Measurements from ENCODE around the gene ARMC2.

Gene ARMC2

GRCh38 chr6:108840919-108841318 lies 7.3 kb upstream of the ARMC2 start:
- DNase-seq (ENCODE audit: low read depth) = no peak
- TF ChIP-seq CTCF (conservative IDR thresholded peaks at IDR 0.05; ENCODE audit: low read depth, low read length) = no peak
- H3K4me3 ChIP-seq (ENCODE audit: low read length) = no peak overlapping the region

GRCh38 chr6:108841377-108841855 lies 6.8 kb upstream of the ARMC2 start:
- no peak overlapping the region for H3K4me3 ChIP-seq (ENCODE audit: low read length)
- DNase-seq (ENCODE audit: low read depth) = no peak
- no peak for TF ChIP-seq CTCF (conservative IDR thresholded peaks at IDR 0.05; ENCODE audit: low read depth, low read length)

GRCh38 chr6:108844135-108844534 lies 4.1 kb upstream of the ARMC2 start:
- no peak for DNase-seq (ENCODE audit: low read depth)
- no peak for TF ChIP-seq CTCF (conservative IDR thresholded peaks at IDR 0.05; ENCODE audit: low read depth, low read length)
- H3K4me3 ChIP-seq (ENCODE audit: low read length) = no peak overlapping the region

GRCh38 chr6:108845145-108845544 lies 3.1 kb upstream of the ARMC2 start:
- TF ChIP-seq CTCF (conservative IDR thresholded peaks at IDR 0.05; ENCODE audit: low read depth, low read length) = no peak
- H3K4me3 ChIP-seq (ENCODE audit: low read length) = no peak overlapping the region
- DNase-seq (ENCODE audit: low read depth) = no peak

GRCh38 chr6:108846101-108846500 lies 2.1 kb upstream of the ARMC2 start:
- no peak overlapping the region for H3K4me3 ChIP-seq (ENCODE audit: low read length)
- TF ChIP-seq CTCF (conservative IDR thresholded peaks at IDR 0.05; ENCODE audit: low read depth, low read length) = no peak
- no peak for DNase-seq (ENCODE audit: low read depth)

- no peak for DNase-seq (ENCODE audit: low read depth)
- no peak for TF ChIP-seq CTCF (conservative IDR thresholded peaks at IDR 0.05; ENCODE audit: low read depth, low read length)
Measured at GRCh38 chr6:108846628-108847027, 1.6 kb upstream of the ARMC2 start.

GRCh38 chr6:108847738-108848115 lies 495 bp upstream of the ARMC2 start:
- TF ChIP-seq CTCF (conservative IDR thresholded peaks at IDR 0.05; ENCODE audit: low read depth, low read length) = no peak
- peak overlapping the region; percentile 74 for H3K4me3 ChIP-seq (ENCODE audit: low read length)
- no peak for DNase-seq (ENCODE audit: low read depth)

More at GRCh38 chr6:108846628-108847027, 1.6 kb upstream of the ARMC2 start:
- no peak overlapping the region for H3K4me3 ChIP-seq (ENCODE audit: low read length)

Data from retinal pigment epithelial cell (primary cell).